H9 (cell line): ENCODE measurements around the gene COPG1. TPM values are rescaled to one million over a fixed set of nuclear protein-coding genes. Genes with fewer than 3 reads are reported as not detected.

Experiments
- DNase-seq: peaks from one replicate; pipeline ENCODE4 v3.0.0-alpha.2; 2017
- H2AFZ ChIP-seq: one replicate; pipeline ENCODE4 v1.6.1; 2013; ENCODE audit warnings: mild to moderate bottlenecking, low read length, control low read depth, moderate library complexity
- H2AK5ac ChIP-seq: 2 replicates; pipeline ENCODE4 v1.6.1; 2013; ENCODE audit warnings: low read length, control low read depth, mixed read lengths; ENCODE audit not compliant: insufficient read length
- H2BK120ac ChIP-seq: one replicate; pipeline ENCODE4 v1.6.1; 2013; ENCODE audit warnings: low read depth, mild to moderate bottlenecking, low read length, control low read depth, inconsistent platforms; ENCODE audit not compliant: poor library complexity, severe bottlenecking
- H2BK12ac ChIP-seq: 2 replicates; pipeline ENCODE4 v1.6.1; 2013; ENCODE audit warnings: low read length, control low read depth, mixed read lengths, low read depth; ENCODE audit not compliant: insufficient read length
- H2BK15ac ChIP-seq: 2 replicates; pipeline ENCODE4 v1.6.1; 2013; ENCODE audit warnings: low read depth, low read length, control low read depth
- H2BK20ac ChIP-seq: one replicate; pipeline ENCODE4 v1.6.1; 2013; ENCODE audit warnings: low read depth, mild to moderate bottlenecking, low read length, control low read depth, inconsistent platforms; ENCODE audit not compliant: poor library complexity, severe bottlenecking
- H2BK5ac ChIP-seq: 2 replicates; pipeline ENCODE4 v1.6.1; 2013; ENCODE audit warnings: low read length, control low read depth, mixed read lengths; ENCODE audit not compliant: insufficient read length
- H3K14ac ChIP-seq: 2 replicates; pipeline ENCODE4 v1.6.1; 2013; ENCODE audit warnings: low read length, control low read depth; ENCODE audit not compliant: insufficient read depth
- H3K18ac ChIP-seq: 2 replicates; pipeline ENCODE4 v1.6.1; 2013; ENCODE audit warnings: low read depth, mild to moderate bottlenecking, mixed read lengths, low read length, control low read depth; ENCODE audit not compliant: insufficient read length
- H3K23ac ChIP-seq: 2 replicates; pipeline ENCODE4 v1.6.1; 2013; ENCODE audit warnings: low read length, control low read depth, mixed read lengths, low read depth; ENCODE audit not compliant: insufficient read length
- H3K23me2 ChIP-seq: 2 replicates; pipeline ENCODE4 v1.6.1; 2013; ENCODE audit warnings: low read depth, mild to moderate bottlenecking, mixed read lengths, low read length, control low read depth; ENCODE audit not compliant: insufficient read length, poor library complexity, severe bottlenecking
- H3K27ac ChIP-seq: 2 replicates; pipeline ENCODE4 v1.5.1; 2013; ENCODE audit warnings: low read length, control low read depth, mixed read lengths, low read depth; ENCODE audit not compliant: insufficient read length
- H3K27me3 ChIP-seq: 2 replicates; pipeline ENCODE4 v1.6.1; 2013; ENCODE audit warnings: low read length, control low read depth, inconsistent platforms; ENCODE audit not compliant: insufficient read depth
- H3K4ac ChIP-seq: 2 replicates; pipeline ENCODE4 v1.6.1; 2013; ENCODE audit warnings: low read depth, mild to moderate bottlenecking, control low read depth, inconsistent platforms, low read length, moderate library complexity
- H3K4me1 ChIP-seq: 2 replicates; pipeline ENCODE4 v1.6.1; 2013; ENCODE audit warnings: low read length, control low read depth, inconsistent platforms; ENCODE audit not compliant: insufficient read depth
- H3K4me2 ChIP-seq: 2 replicates; pipeline ENCODE4 v1.6.1; 2013; ENCODE audit warnings: low read length, control low read depth, mixed read lengths; ENCODE audit not compliant: insufficient read length, insufficient read depth
- H3K56ac ChIP-seq: 2 replicates; pipeline ENCODE4 v1.6.1; 2013; ENCODE audit warnings: low read depth, mild to moderate bottlenecking, mixed read lengths, low read length, control low read depth; ENCODE audit not compliant: insufficient read length
- H3K79me1 ChIP-seq: 2 replicates; pipeline ENCODE4 v1.6.1; 2013; ENCODE audit warnings: low read depth, mild to moderate bottlenecking, moderate library complexity, low read length, control low read depth, inconsistent platforms; ENCODE audit not compliant: insufficient read depth, poor library complexity, severe bottlenecking
- H3K79me2 ChIP-seq: 2 replicates; pipeline ENCODE4 v1.6.1; 2013; ENCODE audit warnings: low read length, control low read depth, inconsistent platforms; ENCODE audit not compliant: insufficient read depth
- H3K9ac ChIP-seq: 2 replicates; pipeline ENCODE4 v1.6.1; 2013; ENCODE audit warnings: low read length, control low read depth, mixed read lengths; ENCODE audit not compliant: insufficient read length; ENCODE audit errors: extremely low read depth
- H3K9me3 ChIP-seq: one replicate; pipeline ENCODE4 v1.6.1; 2013; ENCODE audit warnings: low read depth, low read length, inconsistent platforms; ENCODE audit not compliant: control insufficient read depth
- H3T11ph ChIP-seq: one replicate; pipeline ENCODE4 v1.6.1; 2013; ENCODE audit warnings: mild to moderate bottlenecking, low read length, control low read depth, inconsistent platforms
- H4K20me1 ChIP-seq: one replicate; pipeline ENCODE4 v1.6.1; 2013; ENCODE audit not compliant: control insufficient read depth, insufficient read length, insufficient read depth
- H4K5ac ChIP-seq: 2 replicates; pipeline ENCODE4 v1.6.1; 2013; ENCODE audit warnings: low read depth, mild to moderate bottlenecking, mixed read lengths, low read length, control low read depth; ENCODE audit not compliant: insufficient read length
- H4K8ac ChIP-seq: replicated peaks from 2 replicates; pipeline ENCODE4 v1.6.1; 2013; ENCODE audit warnings: low read length, control low read depth, mixed read lengths, low read depth; ENCODE audit not compliant: insufficient read length
- H4K91ac ChIP-seq: 2 replicates; pipeline ENCODE4 v1.6.1; 2013; ENCODE audit warnings: low read depth, mild to moderate bottlenecking, moderate library complexity, mixed read lengths, low read length, control low read depth; ENCODE audit not compliant: insufficient read length
- H3K27ac Mint-ChIP-seq, 3 experiments: 2 replicates in 2 of 3; 3 replicates in 1 of 3; pipeline ENCODE4 v1.8.0; 2020 to 2021; ENCODE audit warnings: mixed read lengths in 3 of 3, mild to moderate bottlenecking in 1 of 3, moderate library complexity in 1 of 3
- H3K27me3 Mint-ChIP-seq: 2 replicates; pipeline ENCODE4 v1.8.0; 2021; ENCODE audit warnings: low read depth, mild to moderate bottlenecking, moderate library complexity, mixed read lengths
- H3K36me3 Mint-ChIP-seq, 3 experiments: 2 replicates in 2 of 3; 3 replicates in 1 of 3; pipeline ENCODE4 v1.8.0; 2020 to 2021; ENCODE audit warnings: low read depth in 3 of 3, mixed read lengths in 3 of 3; ENCODE audit not compliant: insufficient read depth in 1 of 3
- H3K4me1 Mint-ChIP-seq, 2 experiments: 2 replicates each; pipeline ENCODE4 v1.8.0; 2020; ENCODE audit warnings: mixed read lengths in 2 of 2
- H3K4me3 Mint-ChIP-seq, 2 experiments: 2 replicates in 1 of 2; 3 replicates in 1 of 2; pipeline ENCODE4 v1.8.0; 2020 to 2021; ENCODE audit warnings: mild to moderate bottlenecking in 2 of 2, mixed read lengths in 2 of 2, moderate library complexity in 1 of 2
- H3K9me3 Mint-ChIP-seq, 2 experiments: 2 replicates in 1 of 2; 3 replicates in 1 of 2; pipeline ENCODE4 v1.8.0; 2020; ENCODE audit warnings: mild to moderate bottlenecking in 2 of 2, mixed read lengths in 2 of 2, moderate library complexity in 1 of 2
- CTCF ChIP-seq: fragments of 200-600 bp; sonication (generic); conservative IDR thresholded peaks from 3 replicates; pipeline ENCODE4 v1.8.0; 2021; ENCODE audit warnings: antibody characterized with exemption, mild to moderate bottlenecking
- WGBS: extraction: QIAGEN DNeasy Blood & Tissue Kit; methylation state at CpG from one replicate; pipeline ENCODE4 v1.1.7; 2013; ENCODE audit warnings: missing lambda C conversion rate, low lambda C conversion rate, mixed read lengths; ENCODE audit not compliant: insufficient read length; ENCODE audit errors: extremely low coverage; 5-methylcytosine and 5-hydroxymethylcytosine counted together
- total RNA-seq: library from RNA; stranded (reverse); gene quantifications from 2 replicates; pipeline ENCODE4 v1.2.1, GENCODE V29; 2021

COPG1 gene
- total RNA-seq, 1 experiment from 2014 or later, result 147 TPM

- no peak overlapping the region for H4K5ac ChIP-seq
- no peak overlapping the region for H2BK15ac ChIP-seq
- H3K56ac ChIP-seq, result no peak overlapping the region
- no peak overlapping the region for H3K4ac ChIP-seq
- H3K27me3 ChIP-seq, result no peaks in the 10 kb centered on the region
- no peaks in the 10 kb centered on the region for H3K79me2 ChIP-seq
- H3K9ac ChIP-seq, result no peak overlapping the region
- H3K36me3 Mint-ChIP-seq, result peaks cover 0 to 6% (median 0%) of the 10 kb centered on the region in 3 experiments; a peak in 3 of 7 replicates
- no peak overlapping the region for H3K27ac Mint-ChIP-seq
- no peaks in the 10 kb centered on the region for H3K4me1 ChIP-seq
- no peaks in the 10 kb centered on the region for H4K20me1 ChIP-seq
- no peak overlapping the region for H2BK5ac ChIP-seq
- no peak overlapping the region for H2BK12ac ChIP-seq
- no peaks in the 10 kb centered on the region for H3K9me3 ChIP-seq
- no peak overlapping the region for H2AK5ac ChIP-seq
- H2BK20ac ChIP-seq, result no peak overlapping the region
- H3K9me3 Mint-ChIP-seq, result no peaks in the 10 kb centered on the region
- no peak overlapping the region for H2AFZ ChIP-seq
- H4K91ac ChIP-seq, result no peak overlapping the region
- TF ChIP-seq CTCF, result no peak
- no peaks in the 10 kb centered on the region for H3K79me1 ChIP-seq
- H3K4me2 ChIP-seq, result no peak overlapping the region
- no peak overlapping the region for H4K8ac ChIP-seq
- no peaks in the 10 kb centered on the region for H3K4me1 Mint-ChIP-seq
- no peak overlapping the region for H3K4me3 Mint-ChIP-seq
- H3K23ac ChIP-seq, result no peak overlapping the region
- H3K27me3 Mint-ChIP-seq, result no peaks in the 10 kb centered on the region; the same call in 1 of the 2 replicates
- H3T11ph ChIP-seq, result no peak overlapping the region
- H3K14ac ChIP-seq, result no peak overlapping the region; the same call in 1 of the 2 replicates
- no peak overlapping the region for H3K18ac ChIP-seq
- H3K23me2 ChIP-seq, result no peaks in the 10 kb centered on the region
- DNase-seq, result no peak
- H2BK120ac ChIP-seq, result no peak overlapping the region
- no peak overlapping the region for H3K27ac ChIP-seq
- no CpG with 5 or more reads among the region's 12 CpGs for WGBS
Measured at GRCh38 chr3:129326138-129326537, 76.7 kb downstream of the COPG1 start.
